ENCODE data around the gene C5orf58.

- TF ChIP-seq ZNF274 (IDR thresholded peaks at IDR 0.05; ENCODE audit: low read depth, low read length) (no peak), YY1 (IDR thresholded peaks at IDR 0.05; ENCODE audit: insufficient read depth, insufficient read length) (no peak)
These were observed 3.4 kb downstream of the C5orf58 start for GRCh38 chr5:170235876-170236864.
